A549 (cell line): ENCODE measurements around the gene CDX1. TPM values are rescaled to one million over a fixed set of nuclear protein-coding genes. Genes with fewer than 3 reads are reported as not detected.

Experiments used
- ATAC-seq, 2 experiments: fragments of 200-7000 bp in 1 of 2; fragments of >200 bp in 1 of 2; cut with Nextera tagmentation in 1 of 2; cut with Tn5 transposase in 1 of 2; 3 replicates each; pipeline versions ENCODE4 v1.8.0 to v1.9.1; 2018 to 2020; ENCODE audit warnings: mild to moderate bottlenecking in 1 of 2, moderate library complexity in 1 of 2
- CTCF ChIA-PET: fragments of 300-600 bp; sonication (Branson Sonifier 250); formaldehyde crosslinking; extraction: SDS; loops from one replicate; lab custom pipeline; 2021; ENCODE audit warnings: antibody characterized with exemption, inconsistent platforms; lab: Yijun Ruan, JAX
- POLR2A ChIA-PET: fragments of 350-600 bp; formaldehyde crosslinking; extraction: SDS; loops from one replicate; lab custom pipeline; 2021; ENCODE audit warnings: antibody characterized with exemption, inconsistent platforms; lab: Yijun Ruan, JAX
- DNase-seq, 2 experiments: peaks; one replicate each; pipeline versions ENCODE4 v3.0.0 to v3.0.0-alpha.2; 2011 to 2016; ENCODE audit warnings: low read depth in 1 of 2, low spot score in 1 of 2
- FAIRE-seq: peaks from 2 replicates; lab custom pipeline; 2011; peaks lifted over from hg19 to GRCh38; lab: Jason Lieb, UNC
- H3K27ac ChIP-seq, 2 experiments: fragments of >200 bp; sonication (Bioruptor Twin); formaldehyde crosslinking; 3 replicates each; pipeline ENCODE4 v1.5.1; 2016 to 2017
- H3K4me1 ChIP-seq: fragments of >200 bp; sonication (Bioruptor Twin); formaldehyde crosslinking; 3 replicates; pipeline ENCODE4 v1.6.1; 2016
- H3K4me2 ChIP-seq: fragments of >200 bp; sonication (Bioruptor Twin); formaldehyde crosslinking; 3 replicates; pipeline ENCODE4 v1.6.1; 2016
- H3K4me3 ChIP-seq: fragments of >200 bp; sonication (Bioruptor Twin); formaldehyde crosslinking; 3 replicates; pipeline ENCODE4 v1.5.1; 2016
- H3K9me3 ChIP-seq: fragments of >200 bp; sonication (Bioruptor Twin); formaldehyde crosslinking; 3 replicates; pipeline ENCODE4 v1.6.1; 2016
- CBX2 ChIP-seq: fragments of 200-600 bp; sonication (generic); IDR thresholded peaks from 2 replicates; pipeline ENCODE4 v1.6.1; 2016; ENCODE audit warnings: low read depth, mild to moderate bottlenecking, borderline replicate concordance
- CBX8 ChIP-seq: fragments of 200-600 bp; sonication (generic); IDR thresholded peaks from 2 replicates; pipeline ENCODE4 v1.6.1; 2016
- CEBPB ChIP-seq, 2 experiments: fragments of >200 bp in 1 of 2; sonication (Bioruptor Twin) in 1 of 2; formaldehyde crosslinking in 1 of 2; IDR thresholded peaks; 2 replicates each; pipeline ENCODE4 v1.6.1; 2012 to 2016
- E2F6 ChIP-seq: IDR thresholded peaks from 2 replicates; pipeline ENCODE4 v1.6.1; 2012; ENCODE audit warnings: low read depth, borderline replicate concordance
- EP300 ChIP-seq, 2 experiments: fragments of >200 bp; sonication (Bioruptor Twin); formaldehyde crosslinking; IDR thresholded peaks; 2 replicates in 1 of 2; 3 replicates in 1 of 2; pipeline ENCODE4 v1.6.1; 2016 to 2017
- HOXA7 ChIP-seq: fragments of 250-450 bp; sonication (Bioruptor Pico); IDR thresholded peaks from 2 replicates; pipeline ENCODE4 v1.5.0; 2020; ENCODE audit warnings: mild to moderate bottlenecking, moderate library complexity
- HOXB5 ChIP-seq: fragments of 250-450 bp; sonication (Bioruptor Pico); IDR thresholded peaks from 2 replicates; pipeline ENCODE4 v1.5.0; 2020; ENCODE audit warnings: mild to moderate bottlenecking, moderate library complexity
- JUNB ChIP-seq: fragments of >200 bp; sonication (Bioruptor Twin); formaldehyde crosslinking; IDR thresholded peaks from 2 replicates; pipeline ENCODE4 v1.6.1; 2016
- MAZ ChIP-seq: fragments of 150-350 bp; IDR thresholded peaks from 2 replicates; pipeline ENCODE4 v1.6.1; 2014; ENCODE audit warnings: antibody characterized with exemption, low read depth, low read length, borderline replicate concordance
- NFE2L2 ChIP-seq: fragments of 150-350 bp; conservative IDR thresholded peaks from 2 replicates; pipeline ENCODE4 v1.6.1; 2014; ENCODE audit warnings: low read length
- NPAS2 ChIP-seq: fragments of 250-450 bp; sonication (Bioruptor Pico); IDR thresholded peaks from 2 replicates; pipeline ENCODE4 v1.8.0; 2022; ENCODE audit warnings: mild to moderate bottlenecking, moderate library complexity, borderline replicate concordance
- PBX3 ChIP-seq: IDR thresholded peaks from 2 replicates; pipeline ENCODE4 v1.6.1; 2012
- PHF8 ChIP-seq: fragments of 200-600 bp; sonication (generic); IDR thresholded peaks from 2 replicates; pipeline ENCODE4 v1.6.1; 2016; ENCODE audit warnings: low read depth, mild to moderate bottlenecking, antibody characterized with exemption, moderate library complexity, borderline replicate concordance
- REST ChIP-seq: fragments of 200-600 bp; sonication (generic); IDR thresholded peaks from 2 replicates; pipeline ENCODE4 v1.6.1; 2016; ENCODE audit warnings: antibody characterized with exemption, mild to moderate bottlenecking, moderate library complexity
- RFX5 ChIP-seq: fragments of 450-650 bp; IDR thresholded peaks from 2 replicates; pipeline ENCODE4 v1.7.1; 2014; ENCODE audit warnings: antibody characterized with exemption, mild to moderate bottlenecking, moderate library complexity
- SMC3 ChIP-seq: fragments of >200 bp; sonication (Bioruptor Twin); formaldehyde crosslinking; IDR thresholded peaks from 3 replicates; pipeline ENCODE4 v1.6.1; 2018; ENCODE audit warnings: inconsistent platforms
- TP53 ChIP-seq: fragments of 250-450 bp; sonication (Bioruptor Pico); IDR thresholded peaks from 2 replicates; pipeline ENCODE4 v1.5.0; 2021; ENCODE audit warnings: mild to moderate bottlenecking, moderate library complexity
- ZFP36 ChIP-seq: fragments of 450-650 bp; IDR thresholded peaks from 2 replicates; pipeline ENCODE4 v1.6.1; 2014; ENCODE audit warnings: borderline replicate concordance; ENCODE audit not compliant: partially characterized antibody
- ZNF302 ChIP-seq: fragments of 250-450 bp; sonication (Bioruptor Pico); IDR thresholded peaks from 2 replicates; pipeline ENCODE4 v1.9.0; 2021; ENCODE audit warnings: inconsistent platforms, mild to moderate bottlenecking, moderate library complexity
- WGBS: methylation state at CpG from one replicate; pipeline ENCODE4 v1.1.6; 2017; ENCODE audit errors: missing lambda C conversion rate; 5-methylcytosine and 5-hydroxymethylcytosine counted together
- polyA plus RNA-seq, 4 experiments: library from polyadenylated mRNA; depleted of rRNA in 3 of 4; stranded (reverse); fragments of >200 nt; fragmentation: RNase III in 1 of 4; extraction: RNeasy Plus Mini Kit Qiagen cat#74134 plus additional on column Dnase treatment in 1 of 4; gene quantifications; 2 replicates in 3 of 4; 3 replicates in 1 of 4; pipeline ENCODE4 v1.2.3, GENCODE V29; 2011 to 2017

CDX1 gene
- polyA plus RNA-seq, 2 of the 4 experiments (the other 2 are of a cell fraction) = not detected

GRCh38 chr5:150138551-150139265 is 27.9 kb upstream of the CDX1 start:
- Histone ChIP-seq H3K9me3 (no peaks in the 10 kb centered on the region), H3K4me1 (peaks cover 59% of the 10 kb centered on the region), H3K4me2 (peak overlapping the region; percentile 38; the same call in 2 of the 3 replicates), H3K27ac (peak overlapping the region; percentile 55 to 93), H3K4me3 (no peak overlapping the region)
- ATAC-seq (no peak), FAIRE-seq (no peak), DNase-seq (no peak)
- TF ChIP-seq NFE2L2 (no peak), HOXB5 (CRISPR knock-in tag) (no peak), ZFP36 (peak; percentile 43), EP300 (IDR thresholded peaks at IDR 0.05) (no peak)
- 51% methylated on average over 7 of the region's 10 CpGs for WGBS
- POLR2A ChIA-PET = no interaction called here
- CTCF ChIA-PET = interaction anchor here (0.9 to 5.7 kb wide), 6 partner anchors 8 to 298 kb away, joined by 4 to 32 read pairs (median 12); no protein-coding TSS in a partner anchor

- Histone ChIP-seq H3K4me2 (peak overlapping the region; percentile 38; the same call in 1 of the 3 replicates), H3K4me3 (no peak overlapping the region), H3K9me3 (no peaks in the 10 kb centered on the region), H3K4me1 (peaks cover 66% of the 10 kb centered on the region), H3K27ac (peak overlapping the region; percentile 55 to 93; a peak in 5 of 6 replicates)
- WGBS = 68% methylated on average over 6 of the region's 6 CpGs
- ATAC-seq (no peak), FAIRE-seq (no peak), DNase-seq (no peak)
- ChIA-PET POLR2A (no interaction called here), CTCF (interaction anchor here (1.1 to 5.7 kb wide), 5 partner anchors 9 to 79 kb away, joined by 4 to 32 read pairs (median 17); no protein-coding TSS in a partner anchor)
- TF ChIP-seq HOXB5 (CRISPR knock-in tag) (no peak), NFE2L2 (no peak), TP53 (CRISPR knock-in tag) (no peak), NPAS2 (CRISPR knock-in tag) (no peak), CEBPB (IDR thresholded peaks at IDR 0.05) (no peak), ZFP36 (no peak), PHF8 (no peak), MAZ (no peak), ZNF302 (CRISPR knock-in tag) (no peak)
Observed at GRCh38 chr5:150139334-150139733, 27.2 kb upstream of the CDX1 start.

GRCh38 chr5:150140830-150141229 is 25.7 kb upstream of the CDX1 start:
- no peaks in the 10 kb centered on the region for H3K9me3 ChIP-seq
- WGBS = 88% methylated on average over 9 of the region's 11 CpGs
- TF ChIP-seq CBX8 (no peak), REST (no peak), HOXA7 (CRISPR knock-in tag) (no peak), RFX5 (no peak), JUNB (no peak), PBX3 (no peak), MAZ (no peak), CBX2 (no peak), SMC3 (no peak), E2F6 (no peak)
- no peak overlapping the region for H3K4me3 ChIP-seq
- peaks cover 72% of the 10 kb centered on the region for H3K4me1 ChIP-seq
- DNase-seq (no peak), ATAC-seq (no peak), FAIRE-seq (no peak)
- CTCF ChIA-PET = interaction anchor here (3.4 kb wide), 1 partner anchor 10 kb away, joined by 29 read pairs; no protein-coding TSS in a partner anchor
- POLR2A ChIA-PET = no interaction called here
- no peak overlapping the region for H3K4me2 ChIP-seq
- H3K27ac ChIP-seq = peak overlapping the region; percentile 13 to 93; a peak in 5 of 6 replicates
